ENCODE measurements around the gene FCN1. TPM values are rescaled to one million over a fixed set of nuclear protein-coding genes. Genes with fewer than 3 reads are reported as not detected.

FCN1 gene
- polyA plus RNA-seq, 1 of the 3 experiments (the other 2 are of a cell fraction), result not detected

- 39% methylated on average over 3 of the region's 3 CpGs for WGBS (ENCODE audit: low lambda C conversion rate)
- H3F3A ChIP-seq (replicated peaks; ENCODE audit: insufficient read depth), result no peaks in the 10 kb centered on the region
- H3K4me1 ChIP-seq (ENCODE audit: control insufficient read depth in 1 of 2, insufficient read depth in 2 of 2, low read depth in 1 of 2, low read length in 1 of 2), result peaks cover 0 to 9% of the 10 kb centered on the region in 2 experiments; a peak in 2 of 4 replicates
- H3K4me2 ChIP-seq, result no peak overlapping the region
- H3K4me3 ChIP-seq (ENCODE audit: low read depth in 2 of 2, low read length in 1 of 2), result no peak overlapping the region
- H3K9me3 ChIP-seq, result no peaks in the 10 kb centered on the region
- POLR2A ChIA-PET, result no interaction called here
- no peak overlapping the region for H3K27ac ChIP-seq (ENCODE audit: low read depth in 2 of 2, low read length in 1 of 2)
- no peaks in the 10 kb centered on the region for H3K36me3 ChIP-seq (replicated peaks in 1 of 2; ENCODE audit: control insufficient read depth in 1 of 2, insufficient read depth in 2 of 2, low read length in 1 of 2)
- no peak overlapping the region for H3K9ac ChIP-seq
- 0 out of 2 replicates have a peak, but pooled peaks cover 4% of the 10 kb centered on the region for H4K20me1 ChIP-seq (ENCODE audit: insufficient read depth)
- H2AFZ ChIP-seq (ENCODE audit: low read depth), result no peak overlapping the region
- H3K79me2 ChIP-seq (ENCODE audit: insufficient read depth), result no peaks in the 10 kb centered on the region
- CTCF ChIA-PET, result interaction anchor here (1.7 kb wide), 1 partner anchor 24 kb away, joined by 3 read pairs; no protein-coding TSS in a partner anchor
- no peaks in the 10 kb centered on the region for H3K27me3 ChIP-seq (ENCODE audit: insufficient read depth)
- no peak for DNase-seq
- no peaks in the 10 kb centered on the region for H3K9me2 ChIP-seq
- no peak for TF ChIP-seq YY1 (IDR thresholded peaks at IDR 0.05; ENCODE audit: low read depth)
- TF ChIP-seq RAD21 (IDR thresholded peaks at IDR 0.05; ENCODE audit: low read length), result no peak
- no peak for TF ChIP-seq USF1 (IDR thresholded peaks at IDR 0.05; ENCODE audit: borderline replicate concordance, low read depth)
- no peak for TF ChIP-seq POLR2AphosphoS5 (IDR thresholded peaks at IDR 0.05; ENCODE audit: low read depth, low read length)
- no peak for TF ChIP-seq GABPA (IDR thresholded peaks at IDR 0.05; ENCODE audit: low read depth)
- no peak for TF ChIP-seq RFX5 (IDR thresholded peaks at IDR 0.05; ENCODE audit: low read length)
- TF ChIP-seq FOXJ3 (CRISPR knock-in tag; IDR thresholded peaks at IDR 0.05), result no peak
- TF ChIP-seq TEAD4 (IDR thresholded peaks at IDR 0.05; ENCODE audit: borderline replicate concordance, insufficient read depth), result no peak
- no peak for TF ChIP-seq SMC3 (IDR thresholded peaks at IDR 0.05; ENCODE audit: low read depth, low read length)
- TF ChIP-seq EP300 (IDR thresholded peaks at IDR 0.05; ENCODE audit: borderline replicate concordance in 1 of 2, low read depth in 1 of 2, low read length in 1 of 2), result no peak
- no peak for TF ChIP-seq TAF1 (IDR thresholded peaks at IDR 0.05; ENCODE audit: borderline replicate concordance, low read depth, low read length)
- no peak for TF ChIP-seq NRF1 (IDR thresholded peaks at IDR 0.05; ENCODE audit: low read depth, low read length)
- no peak for TF ChIP-seq FOSL2 (IDR thresholded peaks at IDR 0.05; ENCODE audit: borderline replicate concordance, low read depth)
- no peak for TF ChIP-seq MAX (IDR thresholded peaks at IDR 0.05; ENCODE audit: low read depth)
- no peak for TF ChIP-seq USF2 (IDR thresholded peaks at IDR 0.05; ENCODE audit: borderline replicate concordance, low read depth, low read length)
- TF ChIP-seq RCOR1 (IDR thresholded peaks at IDR 0.05; ENCODE audit: low read length), result no peak
- TF ChIP-seq ZBTB33 (IDR thresholded peaks at IDR 0.05; ENCODE audit: borderline replicate concordance, low read depth), result no peak
These were observed 18.5 kb downstream of the FCN1 start for GRCh38 chr9:134899168-134899567.

Measured in SK-N-SH (cell line).